Ascending aorta (tissue), 2 donors: ENCODE measurements around the gene PPM1A. TPM values are rescaled to one million over a fixed set of nuclear protein-coding genes. Genes with fewer than 3 reads are reported as not detected.

ENCODE experiments used
- DNase-seq, 2 donors: peaks; one replicate each; pipeline ENCODE4 v3.0.0-alpha.2; 2019; ENCODE audit warnings: low spot score in 2 of 2
- H3K27ac ChIP-seq, 2 donors: fragments of 200-600 bp; sonication (generic); one replicate each; pipeline ENCODE4 v1.5.1; 2016 to 2017; ENCODE audit warnings: mild to moderate bottlenecking in 1 of 2
- H3K27me3 ChIP-seq: fragments of 200-600 bp; sonication (generic); one replicate; pipeline ENCODE4 v1.5.1; 2017
- H3K36me3 ChIP-seq, 2 donors: fragments of 200-600 bp; sonication (generic); one replicate each; pipeline ENCODE4 v1.5.1; 2016
- H3K4me1 ChIP-seq, 2 donors: fragments of 200-600 bp; sonication (generic); one replicate each; pipeline ENCODE4 v1.5.1; 2016 to 2017; ENCODE audit warnings: mild to moderate bottlenecking in 1 of 2
- H3K4me3 ChIP-seq, 2 donors: fragments of 200-600 bp; sonication (generic); one replicate each; pipeline ENCODE4 v1.5.1; 2016 to 2017; ENCODE audit warnings: mild to moderate bottlenecking in 1 of 2
- H3K9me3 ChIP-seq, 2 donors: fragments of 200-600 bp; sonication (generic); one replicate each; pipeline ENCODE4 v1.5.1; 2016
- CTCF ChIP-seq, 3 experiments: fragments of 200-600 bp in 2 of 3; fragments of 450-650 bp in 1 of 3; sonication (generic) in 2 of 3; IDR thresholded peaks; one replicate each; pipeline ENCODE4 v1.5.1; 2016 to 2019; ENCODE audit warnings: antibody characterized with exemption in 3 of 3, mild to moderate bottlenecking in 1 of 3, moderate library complexity in 1 of 3
- intact Hi-C: fragments of 100-400 bp; cut with DNase I; formaldehyde crosslinking; loops from one replicate; pipeline ENCODE4 v1.15.1; 2023
- total RNA-seq: library from RNA; depleted of rRNA; stranded (reverse); fragments of >200 nt; gene quantifications from one replicate; pipeline ENCODE4 v1.1.0, GENCODE V29; 2016

PPM1A gene
- total RNA-seq = 25.0 TPM

DNA sequence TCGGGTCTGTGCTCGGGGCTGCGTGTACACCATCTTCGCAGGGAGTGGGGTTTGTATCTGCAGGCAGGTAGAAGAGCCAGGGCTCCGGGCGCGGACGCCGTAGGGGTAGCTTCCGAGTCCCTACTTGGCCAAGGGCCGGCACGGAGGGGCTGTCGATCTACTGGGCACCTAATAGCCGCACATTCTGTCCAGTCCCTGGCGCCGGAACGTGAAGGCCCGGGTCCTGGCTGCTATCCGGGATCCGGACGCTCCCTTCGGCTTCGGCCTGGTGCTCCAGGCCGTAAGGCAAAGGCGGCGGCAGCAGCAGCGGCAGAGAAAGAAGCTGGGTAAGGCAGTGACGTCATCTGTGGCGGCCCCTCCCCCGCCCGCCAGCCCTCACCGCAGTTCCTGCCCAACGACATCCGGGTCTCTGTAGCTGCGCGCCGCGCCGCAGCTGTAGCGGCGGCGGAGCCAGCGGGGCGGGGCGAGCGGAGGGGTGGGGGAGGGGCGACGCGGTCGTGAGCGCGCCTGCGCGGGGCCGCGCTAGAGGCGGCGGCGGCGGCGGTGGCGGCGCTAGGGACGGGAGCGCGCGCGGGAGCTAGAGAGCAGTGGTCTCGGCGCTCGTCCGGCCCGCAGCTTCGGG, at the start of gene PPM1A:
Gene PPM1A (plus strand): TSS at position 525 of the 622 bp plus-strand sequence. CDS start 33,483 bp downstream, outside the sequence.
- H3K36me3 ChIP-seq = no peaks in the 10 kb centered on the region
- DNase-seq = peak; percentile 75 to 97
- peak within 1 kb of the TSS; percentile 97 to 100 for H3K27ac ChIP-seq
- H3K27me3 ChIP-seq = no peaks in the 10 kb centered on the region
- peak within 1 kb of the TSS; percentile 92 to 98 for H3K4me3 ChIP-seq
- TF ChIP-seq CTCF (IDR thresholded peaks at IDR 0.05) = no peak
- H3K9me3 ChIP-seq = no peaks in the 10 kb centered on the region
- intact Hi-C loops = loop anchor here (1.0 to 5.0 kb wide), 5 partner anchors 84 to 1822 kb away; partner anchors contain the start of genes DHRS7, JKAMP, KIAA0586 and L3HYPDH
- peaks cover 0 to 29% of the 10 kb centered on the region in 2 donors for H3K4me1 ChIP-seq

DNA sequence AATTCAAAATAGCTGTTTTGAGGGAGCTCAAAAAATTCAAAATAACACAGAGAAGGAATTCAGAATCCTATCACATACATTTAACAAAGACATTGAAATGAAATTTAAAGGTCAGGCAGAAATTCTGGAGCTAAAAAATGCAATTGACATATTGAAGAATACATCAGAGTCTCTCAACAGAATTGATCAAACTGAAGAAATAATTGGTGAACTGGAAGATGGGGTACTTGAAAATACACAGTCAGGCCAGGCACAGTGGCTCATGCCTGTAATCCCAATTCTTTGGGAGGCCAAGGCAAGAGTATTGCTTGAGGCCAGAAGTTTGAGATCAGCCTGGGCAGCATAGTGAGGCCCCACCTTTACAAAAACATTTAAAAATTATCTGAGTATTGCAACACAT, 49.7 kb upstream of the PPM1A start:
- Histone ChIP-seq H3K9me3 (peaks cover 0 to 9% of the 10 kb centered on the region in 2 donors), H3K36me3 (no peaks in the 10 kb centered on the region), H3K27me3 (no peaks in the 10 kb centered on the region), H3K4me3 (no peak overlapping the region), H3K27ac (no peak overlapping the region), H3K4me1 (no peaks in the 10 kb centered on the region)
- no peak for DNase-seq
- intact Hi-C loops = no loop called here
- no peak for TF ChIP-seq CTCF (IDR thresholded peaks at IDR 0.05)

DNA sequence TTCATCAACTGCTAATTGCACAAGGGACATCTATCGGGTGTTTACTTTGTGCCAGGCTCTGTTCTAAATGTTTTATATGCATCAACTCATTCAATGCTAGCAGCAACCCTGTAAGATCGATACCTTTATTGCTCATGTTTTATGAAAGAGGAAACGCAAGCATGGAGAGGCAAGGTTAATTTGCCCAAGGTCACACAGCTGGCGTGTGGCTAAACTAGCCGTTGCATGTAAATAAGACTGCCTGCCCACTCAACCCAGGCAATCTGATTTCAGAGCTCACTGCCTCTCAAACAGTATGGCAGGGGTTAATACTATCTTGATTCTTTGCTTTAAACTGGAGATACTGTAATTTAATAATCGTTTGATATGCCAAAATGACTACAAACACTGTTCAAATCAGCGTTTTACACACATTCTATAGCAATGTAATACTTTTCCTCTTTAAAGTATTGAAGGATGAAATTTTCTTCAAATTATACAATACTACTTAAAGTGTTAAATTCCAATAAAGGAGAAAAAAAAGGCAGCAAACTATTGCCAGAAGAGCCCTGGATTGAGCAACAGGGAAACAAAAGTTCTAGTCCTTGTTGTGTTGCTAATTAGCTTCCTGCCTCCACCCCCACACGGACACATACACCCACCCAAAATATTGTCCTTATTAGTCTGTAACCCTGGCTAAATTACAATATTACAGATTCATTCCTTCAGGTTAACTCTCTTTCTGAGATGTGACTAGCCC, 44.7 kb upstream of the PPM1A start:
- Histone ChIP-seq H3K27ac (no peak overlapping the region), H3K4me1 (no peaks in the 10 kb centered on the region), H3K4me3 (no peak overlapping the region), H3K9me3 (peaks cover 0 to 3% of the 10 kb centered on the region in 2 donors), H3K36me3 (no peaks in the 10 kb centered on the region), H3K27me3 (no peaks in the 10 kb centered on the region)
- intact Hi-C loops = no loop called here
- TF ChIP-seq CTCF (IDR thresholded peaks at IDR 0.05) = no peak
- DNase-seq = no peak

DNA sequence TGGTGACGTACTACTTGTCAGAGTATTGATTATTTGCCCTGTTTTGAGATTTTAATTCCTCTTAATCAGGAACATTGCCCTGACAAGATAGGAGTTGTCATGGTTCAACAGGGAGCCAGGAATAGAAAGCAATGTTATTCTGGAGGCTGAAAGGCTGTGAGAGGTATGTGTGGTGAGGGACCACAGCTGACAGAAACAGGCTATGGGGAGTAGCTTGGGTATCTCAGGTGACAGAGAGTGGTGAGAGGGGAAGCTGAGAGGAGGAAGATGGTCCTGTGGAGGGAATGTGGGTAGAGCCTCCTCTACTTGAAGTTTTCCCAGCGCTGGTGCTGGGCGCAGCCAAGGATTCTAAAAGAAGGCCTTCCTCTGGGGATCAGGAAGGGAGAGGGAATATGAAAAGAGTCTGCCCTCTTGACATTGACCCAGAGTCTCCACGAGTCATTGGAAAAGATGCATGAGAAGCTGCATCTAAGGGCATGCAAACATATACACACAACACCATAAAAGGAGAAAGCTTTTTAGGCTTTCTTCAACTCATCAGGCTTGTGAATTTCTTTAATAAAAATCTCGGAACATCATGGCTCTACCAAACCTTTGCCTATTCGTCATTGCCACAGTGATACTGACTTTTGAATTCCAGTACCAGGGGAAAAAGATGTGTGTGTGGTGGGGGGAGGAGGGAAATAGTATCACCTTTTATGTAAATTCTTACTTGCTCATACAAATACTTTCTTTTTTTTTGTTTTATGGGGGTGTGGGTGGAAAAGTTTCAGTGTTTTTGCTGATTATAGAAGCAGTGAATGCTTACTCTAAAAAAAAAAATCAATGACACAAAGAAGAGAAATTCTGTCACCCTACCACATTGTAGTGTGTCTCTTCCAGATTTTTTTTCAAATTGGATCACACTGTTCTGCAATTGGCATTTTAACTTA, 43.9 kb upstream of the PPM1A start:
- Histone ChIP-seq H3K9me3 (no peaks in the 10 kb centered on the region), H3K36me3 (no peaks in the 10 kb centered on the region), H3K27ac (no peak overlapping the region), H3K4me1 (no peaks in the 10 kb centered on the region), H3K27me3 (no peaks in the 10 kb centered on the region), H3K4me3 (no peak overlapping the region)
- no peak for TF ChIP-seq CTCF (IDR thresholded peaks at IDR 0.05)
- intact Hi-C loops = no loop called here
- DNase-seq = no peak

DNA sequence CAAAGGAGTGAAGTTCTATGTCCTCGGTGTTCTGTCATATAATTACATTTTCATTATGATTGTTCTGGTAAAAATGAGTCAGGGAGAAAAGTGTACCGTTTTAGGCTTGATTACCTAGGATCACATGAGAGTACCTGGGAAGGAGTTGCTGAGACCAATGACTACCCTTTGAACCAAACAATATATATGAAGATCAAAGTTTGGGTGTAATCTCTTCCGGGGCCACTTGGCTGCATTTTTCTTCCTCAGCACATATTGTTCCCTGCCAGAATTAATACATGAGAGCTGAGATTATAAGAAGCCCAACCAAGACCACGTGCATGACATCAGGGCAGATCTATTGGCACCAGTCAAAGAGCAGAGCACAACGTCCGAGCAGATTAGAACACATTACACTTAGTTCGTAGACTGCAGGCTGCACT, 42.8 kb upstream of the PPM1A start:
- intact Hi-C loops = no loop called here
- no peak overlapping the region for H3K4me3 ChIP-seq
- no peak for TF ChIP-seq CTCF (IDR thresholded peaks at IDR 0.05)
- H3K36me3 ChIP-seq = no peaks in the 10 kb centered on the region
- no peak overlapping the region for H3K27ac ChIP-seq
- H3K9me3 ChIP-seq = no peaks in the 10 kb centered on the region
- no peaks in the 10 kb centered on the region for H3K4me1 ChIP-seq
- no peak for DNase-seq
- H3K27me3 ChIP-seq = no peaks in the 10 kb centered on the region
